HG03575 (cell line): ENCODE data around the gene YTHDF1.
"Not testable (repeated sequence)": the region's sequence is repeated elsewhere in the genome, so short reads cannot be mapped to it uniquely, and the experiment has no call there.

Experiments used
- ATAC-seq: cut with Tn5 transposase; IDR thresholded peaks from one replicate; pipeline ENCODE4 v1.9.1; 2021; ENCODE audit not compliant: unreplicated experiment, insufficient number of reproducible peaks, low FRiP score; ENCODE audit errors: extremely low read depth

The YTHDF1 gene

GRCh38 chr20:63251350-63251749 lies 35.4 kb upstream of the YTHDF1 start:
- not testable (repeated sequence) for ATAC-seq

- ATAC-seq, result no peak
Measured at GRCh38 chr20:63249891-63250290, 34.0 kb upstream of the YTHDF1 start.

GRCh38 chr20:63248835-63249591 lies 33.1 kb upstream of the YTHDF1 start:
- ATAC-seq, result no peak

- ATAC-seq, result no peak
Measured at GRCh38 chr20:63247671-63248228, 31.8 kb upstream of the YTHDF1 start.

- no peak for ATAC-seq
Measured at GRCh38 chr20:63246490-63247288, 30.8 kb upstream of the YTHDF1 start.

GRCh38 chr20:63244468-63244867 lies 28.5 kb upstream of the YTHDF1 start:
- no peak for ATAC-seq

- ATAC-seq, result no peak
Measured at GRCh38 chr20:63243604-63244247, 27.8 kb upstream of the YTHDF1 start.

GRCh38 chr20:63242736-63243135 lies 26.8 kb upstream of the YTHDF1 start:
- ATAC-seq, result no peak

GRCh38 chr20:63241272-63241671 lies 25.3 kb upstream of the YTHDF1 start:
- ATAC-seq, result no peak

- no peak for ATAC-seq
Measured at GRCh38 chr20:63240004-63240403, 24.1 kb upstream of the YTHDF1 start.

- no peak for ATAC-seq
Measured at GRCh38 chr20:63239431-63239830, 23.5 kb upstream of the YTHDF1 start.

- ATAC-seq, result no peak
Measured at GRCh38 chr20:63238514-63239125, 22.7 kb upstream of the YTHDF1 start.

GRCh38 chr20:63238031-63238430 lies 22.1 kb upstream of the YTHDF1 start:
- no peak for ATAC-seq

GRCh38 chr20:63236116-63236837 lies 20.3 kb upstream of the YTHDF1 start:
- ATAC-seq, result no peak

GRCh38 chr20:63235399-63235983 lies 19.6 kb upstream of the YTHDF1 start, which contains the start of gene BIRC7:
BIRC7 (plus strand) TSS chr20:63235905; CDS start chr20:63236097, 192 bp downstream.
- no peak for ATAC-seq

- no peak for ATAC-seq
Measured at GRCh38 chr20:63234693-63235398, 18.9 kb upstream of the YTHDF1 start.

- no peak for ATAC-seq
Measured at GRCh38 chr20:63233924-63234323, 18.0 kb upstream of the YTHDF1 start.

GRCh38 chr20:63233061-63233344 lies 17.1 kb upstream of the YTHDF1 start:
- no peak for ATAC-seq
